Measurements from ENCODE around the gene LEPR.

DNA sequence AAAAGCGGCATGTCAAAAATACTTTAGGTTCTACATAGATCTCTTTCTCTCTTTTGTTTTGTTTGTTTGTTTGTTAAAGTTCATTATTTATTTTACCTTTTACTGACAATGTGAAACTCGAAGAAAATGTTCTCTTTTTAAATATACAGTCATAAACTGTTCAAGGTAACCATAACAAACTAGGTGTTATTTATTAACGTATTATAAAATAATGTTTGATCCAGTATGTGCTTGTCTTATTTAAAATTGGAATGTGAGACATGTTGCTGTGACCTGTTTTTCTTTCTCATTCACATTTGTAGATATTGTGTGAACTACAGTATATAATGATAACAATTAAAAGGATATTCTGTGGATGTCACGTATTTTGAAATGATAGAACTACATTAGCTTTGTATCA is 5.9 kb upstream of the LEPR start:
- no peak for TF ChIP-seq CTCF (IDR thresholded peaks at IDR 0.05)
- no peak for TF ChIP-seq POLR2A (IDR thresholded peaks at IDR 0.05; ENCODE audit: low read depth)

All from esophagus muscularis mucosa (tissue), 3 donors.